Right lobe of liver (tissue), 6 donors: ENCODE results near the gene ANXA3. TPM values are rescaled to one million over a fixed set of nuclear protein-coding genes. Genes with fewer than 3 reads are reported as not detected.
A peak's percentile ranks its signal among the peaks of the same experiment; 100 is the strongest.
"Not testable (repeated sequence)": the region's sequence is repeated elsewhere in the genome, so short reads cannot be mapped to it uniquely, and the experiment has no call there.

ENCODE experiments used
- ATAC-seq, 4 donors: fragments of 200-7000 bp; cut with Tn5 transposase; one replicate each; pipeline ENCODE4 v1.9.1; 2020; ENCODE audit warnings: mild to moderate bottlenecking in 4 of 4, moderate library complexity in 4 of 4
- DNase-seq, 3 donors: peaks; one replicate each; pipeline ENCODE4 v3.0.0-alpha.2; 2020
- H3K27ac ChIP-seq, 3 donors: fragments of 200-600 bp; one replicate each; pipeline ENCODE4 v1.8.0; 2022
- H3K27me3 ChIP-seq, 2 donors: fragments of 200-600 bp; one replicate each; pipeline ENCODE4 v1.8.0; 2022
- H3K36me3 ChIP-seq, 4 donors: fragments of 200-600 bp; sonication (generic) in 1 of 4; one replicate each; pipeline versions ENCODE4 v1.5.1 to v1.8.0; 2017 to 2022; ENCODE audit warnings: control low read depth in 1 of 4
- H3K4me1 ChIP-seq, 4 donors: fragments of 200-600 bp; sonication (generic) in 1 of 4; one replicate each; pipeline versions ENCODE4 v1.5.1 to v1.8.0; 2017 to 2022; ENCODE audit warnings: control low read depth in 1 of 4
- H3K4me3 ChIP-seq, 3 donors: fragments of 200-600 bp; one replicate each; pipeline ENCODE4 v1.8.0; 2022
- H3K9me3 ChIP-seq, 4 donors: fragments of 200-600 bp; sonication (generic) in 1 of 4; one replicate each; pipeline versions ENCODE4 v1.5.1 to v1.8.0; 2017 to 2022; ENCODE audit warnings: control low read depth in 1 of 4
- CTCF ChIP-seq, 4 donors: fragments of 200-600 bp in 3 of 4; fragments of 450-650 bp in 1 of 4; IDR thresholded peaks; one replicate each; pipeline versions ENCODE4 v1.5.1 to v1.8.0; 2016 to 2022; ENCODE audit warnings: antibody characterized with exemption in 4 of 4, mild to moderate bottlenecking in 2 of 4
- POLR2A ChIP-seq: fragments of 450-650 bp; IDR thresholded peaks from one replicate; pipeline ENCODE4 v1.6.1; 2017; ENCODE audit warnings: antibody characterized with exemption, mild to moderate bottlenecking
- WGBS: methylation state at CpG from one replicate; pipeline ENCODE4 v1.1.6; 2018; ENCODE audit warnings: low coverage, low lambda C conversion rate; ENCODE audit not compliant: insufficient coverage; ENCODE audit errors: missing lambda C conversion rate; 5-methylcytosine and 5-hydroxymethylcytosine counted together
- intact Hi-C, 2 donors: fragments of 100-400 bp; cut with DNase I; formaldehyde crosslinking; loops; one replicate each; pipeline versions ENCODE4 v1.11.2 to v1.14.1; 2022
- long read RNA-seq: library from polyadenylated mRNA; unstranded; transcript quantifications from one replicate; pipeline ENCODE4 v2.0.0, GENCODE V29; 2019
- total RNA-seq, 6 experiments: library from RNA; depleted of rRNA in 2 of 6; stranded (reverse); fragments of >200 nt in 2 of 6; fragmentation: NEBNext Ultra II Directional in 3 of 6; extraction: Animal tissue kit (Norgen Biotek cat#: 25700) in 3 of 6; gene quantifications; one replicate each; pipeline versions ENCODE4 v1.1.0 to v1.2.4, GENCODE V29; 2016 to 2023
- donor health status: DM: no; HTN: yes; CAD: no.
- donor health status: DM: no; HTN: no; CAD: no.
- donor health status: DM: no; HTN: no; CAD: no.
- donor health status: DM: no; HTN: yes; CAD: no.
- donor health status: DM: no; HTN: yes; CAD: no.

The ANXA3 gene
- 1 to 10 TPM in 5 of 6 experiments, under 1 TPM in 1; 0.95 to 3.4 (median 2.0) TPM for total RNA-seq
- long read RNA-seq, partial matches to known transcripts = 0 of 2 reads
- long read RNA-seq, other reads (novel, unspliced or antisense) = 0 of 2 reads

- ATAC-seq (peak; percentile 52 to 64 (median 61)), DNase-seq (peak; percentile 34 to 71 (median 56))
- no peaks in the 10 kb centered on the region for H3K36me3 ChIP-seq
- H3K27me3 ChIP-seq = peaks cover 0 to 16% of the 10 kb centered on the region in 2 donors
- H3K9me3 ChIP-seq = no peaks in the 10 kb centered on the region
- H3K4me3 ChIP-seq = peak within 1 kb of the TSS; percentile 22 to 48 (median 35)
- no peak for TF ChIP-seq POLR2A
- no peak for TF ChIP-seq CTCF (IDR thresholded peaks at IDR 0.05)
- intact Hi-C loops = no loop called here
- 15% methylated on average over 22 of the region's 65 CpGs for WGBS
- H3K4me1 ChIP-seq = peaks cover 0 to 4% (median 0%) of the 10 kb centered on the region in 4 donors
- H3K27ac ChIP-seq = peak within 1 kb of the TSS; percentile 43 to 56 (median 47)
These were observed at the start of gene ANXA3 for GRCh38 chr4:78551420-78552351. ANXA3 (plus strand) TSS chr4:78551770; CDS start chr4:78554474, 2,704 bp downstream.

- WGBS = no CpG with 5 or more reads among the region's 10 CpGs
- not testable (repeated sequence) for H3K27me3 ChIP-seq, H3K4me1 ChIP-seq
These were observed 45.3 kb upstream of the ANXA3 start for GRCh38 chr4:78506260-78506659.

GRCh38 chr4:78509043-78509442 lies 42.5 kb upstream of the ANXA3 start:
- H3K36me3 ChIP-seq = no peaks in the 10 kb centered on the region
- no peaks in the 10 kb centered on the region for H3K9me3 ChIP-seq
- TF ChIP-seq CTCF (IDR thresholded peaks at IDR 0.05) (no peak), POLR2A (no peak)
- no peak for DNase-seq
- no peak overlapping the region for H3K4me3 ChIP-seq
- no peaks in the 10 kb centered on the region for H3K4me1 ChIP-seq
- 54% methylated on average over 2 of the region's 2 CpGs for whole genome bisulfite sequencing
- H3K27me3 ChIP-seq = no peaks in the 10 kb centered on the region
- intact Hi-C loops = no loop called here
- no peak for ATAC-seq
- H3K27ac ChIP-seq = no peak overlapping the region

More at GRCh38 chr4:78506260-78506659, 45.3 kb upstream of the ANXA3 start:
- H3K36me3 ChIP-seq, H3K27ac ChIP-seq, H3K4me3 ChIP-seq, DNase-seq, intact Hi-C loops, ATAC-seq, H3K9me3 ChIP-seq: not testable (repeated sequence)

GRCh38 chr4:78510108-78510507 lies 41.5 kb upstream of the ANXA3 start:
- Histone ChIP-seq H3K4me1 (no peaks in the 10 kb centered on the region), H3K9me3 (no peaks in the 10 kb centered on the region), H3K4me3 (no peak overlapping the region), H3K27ac (no peak overlapping the region), H3K27me3 (no peaks in the 10 kb centered on the region), H3K36me3 (no peaks in the 10 kb centered on the region)
- no peak for ATAC-seq
- intact Hi-C loops = loop anchor here in 1 of 2 donors (10.0 kb wide), 1 partner anchor 555 kb away; no protein-coding TSS in a partner anchor
- DNase-seq = no peak
- no peak for TF ChIP-seq CTCF (IDR thresholded peaks at IDR 0.05)
- TF ChIP-seq POLR2A = no peak
- WGBS = 58% methylated on average over 1 of the region's 1 CpG

GRCh38 chr4:78510681-78511080 lies 40.9 kb upstream of the ANXA3 start:
- no peaks in the 10 kb centered on the region for H3K27me3 ChIP-seq
- no peak overlapping the region for H3K27ac ChIP-seq
- DNase-seq (no peak), ATAC-seq (no peak)
- H3K9me3 ChIP-seq = no peaks in the 10 kb centered on the region
- H3K4me1 ChIP-seq = no peaks in the 10 kb centered on the region
- TF ChIP-seq CTCF (IDR thresholded peaks at IDR 0.05) (no peak), POLR2A (no peak)
- no peaks in the 10 kb centered on the region for H3K36me3 ChIP-seq
- intact Hi-C loops = loop anchor here in 1 of 2 donors (10.0 kb wide), 1 partner anchor 556 kb away; no protein-coding TSS in a partner anchor
- no peak overlapping the region for H3K4me3 ChIP-seq
- 29% methylated on average over 1 of the region's 1 CpG for WGBS
